Lower lobe of right lung (tissue), 2 donors: ENCODE data around the gene ABI1. TPM values are rescaled to one million over a fixed set of nuclear protein-coding genes. Genes with fewer than 3 reads are reported as not detected.

Source experiments
- ATAC-seq, 2 donors: fragments of 200-7000 bp; cut with Tn5 transposase; one replicate each; pipeline ENCODE4 v1.9.1; 2020 to 2022; ENCODE audit warnings: mild to moderate bottlenecking in 2 of 2, moderate library complexity in 2 of 2
- DNase-seq: peaks from one replicate; pipeline ENCODE4 v3.0.0-alpha.2; 2020
- H3K27ac ChIP-seq: fragments of 200-600 bp; one replicate; pipeline ENCODE4 v1.8.0; 2022
- H3K27me3 ChIP-seq: fragments of 200-600 bp; one replicate; pipeline ENCODE4 v1.8.0; 2022; ENCODE audit warnings: low read depth
- H3K36me3 ChIP-seq: fragments of 200-600 bp; one replicate; pipeline ENCODE4 v1.8.0; 2022; ENCODE audit warnings: mild to moderate bottlenecking
- H3K4me1 ChIP-seq: fragments of 200-600 bp; one replicate; pipeline ENCODE4 v1.8.0; 2022
- H3K4me3 ChIP-seq: fragments of 200-600 bp; one replicate; pipeline ENCODE4 v1.8.0; 2022; ENCODE audit warnings: mild to moderate bottlenecking
- H3K9me3 ChIP-seq: fragments of 200-600 bp; one replicate; pipeline ENCODE4 v1.8.0; 2022
- CTCF ChIP-seq: fragments of 200-600 bp; IDR thresholded peaks from one replicate; pipeline ENCODE4 v1.8.0; 2022; ENCODE audit warnings: antibody characterized with exemption, mild to moderate bottlenecking
- intact Hi-C: fragments of 100-400 bp; cut with DNase I; formaldehyde crosslinking; loops from one replicate; pipeline ENCODE4 v1.11.0; 2022
- total RNA-seq: library from RNA; stranded (reverse); fragmentation: NEBNext Ultra II Directional; extraction: Animal tissue kit (Norgen Biotek cat#: 25700); gene quantifications from one replicate; pipeline ENCODE4 v1.2.1, GENCODE V29; 2021
- donor health status: DM: no; HTN: yes; CAD: no; lungs with severe emphysema.

ABI1 gene
- total RNA-seq, 1 donor from 2014 or later: 65.1 TPM

GRCh38 chr10:26832960-26833359 is 27.8 kb downstream of the ABI1 start:
- no peak for TF ChIP-seq CTCF
- ATAC-seq: no peak
- Histone ChIP-seq H3K9me3 (no peaks in the 10 kb centered on the region), H3K4me1 (peaks cover 10% of the 10 kb centered on the region), H3K27ac (no peak overlapping the region), H3K36me3 (no peaks in the 10 kb centered on the region), H3K27me3 (no peaks in the 10 kb centered on the region), H3K4me3 (no peak overlapping the region)
- intact Hi-C loops: no loop called here
- no peak for DNase-seq

GRCh38 chr10:26831936-26832335 is 28.8 kb downstream of the ABI1 start:
- intact Hi-C loops: no loop called here
- DNase-seq: no peak
- ATAC-seq: no peak
- Histone ChIP-seq H3K4me1 (peaks cover 4% of the 10 kb centered on the region), H3K9me3 (no peaks in the 10 kb centered on the region), H3K27ac (no peak overlapping the region), H3K36me3 (no peaks in the 10 kb centered on the region), H3K4me3 (no peak overlapping the region), H3K27me3 (no peaks in the 10 kb centered on the region)
- no peak for TF ChIP-seq CTCF

GRCh38 chr10:26829810-26830515 is 30.8 kb downstream of the ABI1 start:
- no peaks in the 10 kb centered on the region for H3K36me3 ChIP-seq
- no peak for DNase-seq
- intact Hi-C loops: no loop called here
- TF ChIP-seq CTCF: no peak
- H3K4me3 ChIP-seq: no peak overlapping the region
- H3K27ac ChIP-seq: no peak overlapping the region
- peaks cover 4% of the 10 kb centered on the region for H3K4me1 ChIP-seq
- no peak for ATAC-seq
- no peaks in the 10 kb centered on the region for H3K9me3 ChIP-seq
- no peaks in the 10 kb centered on the region for H3K27me3 ChIP-seq

- Histone ChIP-seq H3K27me3 (no peaks in the 10 kb centered on the region), H3K4me3 (no peak overlapping the region), H3K9me3 (no peaks in the 10 kb centered on the region), H3K27ac (no peak overlapping the region), H3K36me3 (peaks cover 6% of the 10 kb centered on the region), H3K4me1 (no peaks in the 10 kb centered on the region)
- DNase-seq: no peak
- TF ChIP-seq CTCF: no peak
- no peak for ATAC-seq
- intact Hi-C loops: no loop called here
These were observed 36.6 kb downstream of the ABI1 start for GRCh38 chr10:26824015-26824690.

GRCh38 chr10:26821699-26822570 is 38.8 kb downstream of the ABI1 start:
- H3K36me3 ChIP-seq: peaks cover 6% of the 10 kb centered on the region
- no peak overlapping the region for H3K4me3 ChIP-seq
- no peaks in the 10 kb centered on the region for H3K9me3 ChIP-seq
- no peaks in the 10 kb centered on the region for H3K27me3 ChIP-seq
- no peak overlapping the region for H3K27ac ChIP-seq
- no peaks in the 10 kb centered on the region for H3K4me1 ChIP-seq
- ATAC-seq (no peak), DNase-seq (no peak)
- no peak for TF ChIP-seq CTCF
- intact Hi-C loops: no loop called here
